ENCODE measurements around the gene ATP6V1G2. TPM values are rescaled to one million over a fixed set of nuclear protein-coding genes. Genes with fewer than 3 reads are reported as not detected.

The ATP6V1G2 gene
- polyA plus RNA-seq, 1 donor from 2014 or later, result 56.7 TPM

GRCh38 chr6:31529329-31530150 is 16.9 kb downstream of the ATP6V1G2 start:
- peaks cover 3% of the 10 kb centered on the region for H3F3A ChIP-seq (ENCODE audit: insufficient read depth, low read length, poor library complexity, severe bottlenecking)
- H3K9me2 ChIP-seq (ENCODE audit: insufficient read depth, low read length), result no peaks in the 10 kb centered on the region
- H4K20me1 ChIP-seq (ENCODE audit: insufficient read depth), result peaks cover 3% of the 10 kb centered on the region
- no peak overlapping the region for H3K4me3 ChIP-seq (ENCODE audit: low read length)
- H2AFZ ChIP-seq (ENCODE audit: low read depth, low read length), result no peak overlapping the region
- H3K27ac ChIP-seq (ENCODE audit: low read length), result no peak overlapping the region
- H3K27me3 ChIP-seq (ENCODE audit: insufficient read depth, low read depth, low read length), result no peaks in the 10 kb centered on the region
- no peak overlapping the region for H3K4me2 ChIP-seq (ENCODE audit: low read length)
- no peaks in the 10 kb centered on the region for H3K79me2 ChIP-seq (replicated peaks; ENCODE audit: insufficient read depth, low read length)
- no peak overlapping the region for H3K9ac ChIP-seq (ENCODE audit: low read length)
- H3K36me3 ChIP-seq (ENCODE audit: insufficient read depth, low read length), result no peaks in the 10 kb centered on the region
- TF ChIP-seq EZH2 (IDR thresholded peaks at IDR 0.05; ENCODE audit: borderline replicate concordance, insufficient read depth, low read length, poor library complexity, severe bottlenecking) (no peak), REST (IDR thresholded peaks at IDR 0.05; ENCODE audit: borderline replicate concordance) (no peak), EP300 (conservative IDR thresholded peaks at IDR 0.05; ENCODE audit: poor library complexity, severe bottlenecking) (no peak), RAD21 (conservative IDR thresholded peaks at IDR 0.05) (no peak), POLR2AphosphoS5 (IDR thresholded peaks at IDR 0.05) (no peak), CTCF (IDR thresholded peaks at IDR 0.05; ENCODE audit: poor library complexity, severe bottlenecking) (no peak), SMC3 (conservative IDR thresholded peaks at IDR 0.05; ENCODE audit: poor library complexity) (no peak), MXI1 (conservative IDR thresholded peaks at IDR 0.05; ENCODE audit: poor library complexity, severe bottlenecking) (no peak), TAF1 (IDR thresholded peaks at IDR 0.05; ENCODE audit: low read depth) (no peak)
- H3K9me3 ChIP-seq (ENCODE audit: low read length), result no peaks in the 10 kb centered on the region

GRCh38 chr6:31528821-31529328 is 17.5 kb downstream of the ATP6V1G2 start, which contains the start of gene MCCD1:
MCCD1 (plus strand) TSS chr6:31528962; CDS start chr6:31529015, 53 bp downstream.
- peaks cover 3% of the 10 kb centered on the region for H3F3A ChIP-seq (ENCODE audit: insufficient read depth, low read length, poor library complexity, severe bottlenecking)
- H4K20me1 ChIP-seq (ENCODE audit: insufficient read depth), result peaks cover 3% of the 10 kb centered on the region
- no peaks in the 10 kb centered on the region for H3K9me2 ChIP-seq (ENCODE audit: insufficient read depth, low read length)
- no peaks in the 10 kb centered on the region for H3K79me2 ChIP-seq (replicated peaks; ENCODE audit: insufficient read depth, low read length)
- TF ChIP-seq EZH2 (IDR thresholded peaks at IDR 0.05; ENCODE audit: borderline replicate concordance, insufficient read depth, low read length, poor library complexity, severe bottlenecking) (no peak), MXI1 (conservative IDR thresholded peaks at IDR 0.05; ENCODE audit: poor library complexity, severe bottlenecking) (no peak), EP300 (conservative IDR thresholded peaks at IDR 0.05; ENCODE audit: poor library complexity, severe bottlenecking) (no peak), RAD21 (conservative IDR thresholded peaks at IDR 0.05) (no peak)
- no peak within 1 kb of the TSS for H3K9ac ChIP-seq (ENCODE audit: low read length)
- no peaks in the 10 kb centered on the region for H3K9me3 ChIP-seq (ENCODE audit: low read length)
- no peak within 1 kb of the TSS for H3K27ac ChIP-seq (ENCODE audit: low read length)
- no peaks in the 10 kb centered on the region for H3K27me3 ChIP-seq (ENCODE audit: insufficient read depth, low read depth, low read length)
- H2AFZ ChIP-seq (ENCODE audit: low read depth, low read length), result no peak within 1 kb of the TSS
- no peak within 1 kb of the TSS for H3K4me2 ChIP-seq (ENCODE audit: low read length)
- no peak within 1 kb of the TSS for H3K4me3 ChIP-seq (ENCODE audit: low read length)
- no peaks in the 10 kb centered on the region for H3K36me3 ChIP-seq (ENCODE audit: insufficient read depth, low read length)

Measured in neural cell (in vitro differentiated cells).